A549 (cell line): Measurements from ENCODE around the gene MROH7. TPM values are rescaled to one million over a fixed set of nuclear protein-coding genes. Genes with fewer than 3 reads are reported as not detected.

Experiments used
- ATAC-seq, 2 experiments: fragments of 200-7000 bp in 1 of 2; fragments of >200 bp in 1 of 2; cut with Nextera tagmentation in 1 of 2; cut with Tn5 transposase in 1 of 2; 3 replicates each; pipeline versions ENCODE4 v1.8.0 to v1.9.1; 2018 to 2020; ENCODE audit warnings: mild to moderate bottlenecking in 1 of 2, moderate library complexity in 1 of 2
- CTCF ChIA-PET: fragments of 300-600 bp; sonication (Branson Sonifier 250); formaldehyde crosslinking; extraction: SDS; loops from one replicate; lab custom pipeline; 2021; ENCODE audit warnings: antibody characterized with exemption, inconsistent platforms; lab: Yijun Ruan, JAX
- POLR2A ChIA-PET: fragments of 350-600 bp; formaldehyde crosslinking; extraction: SDS; loops from one replicate; lab custom pipeline; 2021; ENCODE audit warnings: antibody characterized with exemption, inconsistent platforms; lab: Yijun Ruan, JAX
- DNase-seq, 2 experiments: peaks; one replicate each; pipeline versions ENCODE4 v3.0.0 to v3.0.0-alpha.2; 2011 to 2016; ENCODE audit warnings: low read depth in 1 of 2, low spot score in 1 of 2
- FAIRE-seq: peaks from 2 replicates; lab custom pipeline; 2011; peaks lifted over from hg19 to GRCh38; lab: Jason Lieb, UNC
- H3K27ac ChIP-seq, 2 experiments: fragments of >200 bp; sonication (Bioruptor Twin); formaldehyde crosslinking; 3 replicates each; pipeline ENCODE4 v1.5.1; 2016 to 2017
- H3K4me1 ChIP-seq: fragments of >200 bp; sonication (Bioruptor Twin); formaldehyde crosslinking; 3 replicates; pipeline ENCODE4 v1.6.1; 2016
- H3K4me2 ChIP-seq: fragments of >200 bp; sonication (Bioruptor Twin); formaldehyde crosslinking; 3 replicates; pipeline ENCODE4 v1.6.1; 2016
- H3K4me3 ChIP-seq: fragments of >200 bp; sonication (Bioruptor Twin); formaldehyde crosslinking; 3 replicates; pipeline ENCODE4 v1.5.1; 2016
- H3K9me3 ChIP-seq: fragments of >200 bp; sonication (Bioruptor Twin); formaldehyde crosslinking; 3 replicates; pipeline ENCODE4 v1.6.1; 2016
- ATOH8 ChIP-seq: fragments of 250-450 bp; sonication (Bioruptor Pico); IDR thresholded peaks from 2 replicates; pipeline ENCODE4 v1.5.0; 2020; ENCODE audit warnings: low read depth, mild to moderate bottlenecking, moderate library complexity
- CBX8 ChIP-seq: fragments of 200-600 bp; sonication (generic); IDR thresholded peaks from 2 replicates; pipeline ENCODE4 v1.6.1; 2016
- E2F6 ChIP-seq: IDR thresholded peaks from 2 replicates; pipeline ENCODE4 v1.6.1; 2012; ENCODE audit warnings: low read depth, borderline replicate concordance
- GATA3 ChIP-seq: IDR thresholded peaks from 2 replicates; pipeline ENCODE4 v1.6.1; 2012; ENCODE audit warnings: borderline replicate concordance
- HDAC2 ChIP-seq: fragments of 200-600 bp; sonication (generic); IDR thresholded peaks from 2 replicates; pipeline ENCODE4 v1.6.1; 2016
- HEYL ChIP-seq: fragments of 250-450 bp; sonication (Bioruptor Pico); IDR thresholded peaks from 2 replicates; pipeline ENCODE4 v1.8.0; 2021; ENCODE audit warnings: mild to moderate bottlenecking, moderate library complexity
- HOXB13 ChIP-seq: fragments of 250-450 bp; sonication (Bioruptor Pico); IDR thresholded peaks from 2 replicates; pipeline ENCODE4 v1.5.0; 2020; ENCODE audit warnings: low read depth, mild to moderate bottlenecking, moderate library complexity
- JUN ChIP-seq, 2 experiments: fragments of >200 bp; sonication (Bioruptor Twin); formaldehyde crosslinking; IDR thresholded peaks; 2 replicates in 1 of 2; 3 replicates in 1 of 2; pipeline ENCODE4 v1.6.1; 2016 to 2017
- JUNB ChIP-seq: fragments of >200 bp; sonication (Bioruptor Twin); formaldehyde crosslinking; IDR thresholded peaks from 2 replicates; pipeline ENCODE4 v1.6.1; 2016
- NFE2L2 ChIP-seq: fragments of 150-350 bp; conservative IDR thresholded peaks from 2 replicates; pipeline ENCODE4 v1.6.1; 2014; ENCODE audit warnings: low read length
- PBX3 ChIP-seq: IDR thresholded peaks from 2 replicates; pipeline ENCODE4 v1.6.1; 2012
- POLR2AphosphoS2 ChIP-seq: conservative IDR thresholded peaks from 2 replicates; pipeline ENCODE4 v1.6.1; 2012; ENCODE audit warnings: low read length, improper control_type of control experiment, inconsistent platforms
- RARB ChIP-seq: fragments of 250-450 bp; sonication (Bioruptor Pico); IDR thresholded peaks from 2 replicates; pipeline ENCODE4 v1.8.0; 2021; ENCODE audit warnings: mild to moderate bottlenecking, moderate library complexity
- RCOR1 ChIP-seq: fragments of 150-350 bp; IDR thresholded peaks from 2 replicates; pipeline ENCODE4 v1.6.1; 2014; ENCODE audit warnings: antibody characterized with exemption, low read length, low read depth
- RFX5 ChIP-seq: fragments of 450-650 bp; IDR thresholded peaks from 2 replicates; pipeline ENCODE4 v1.7.1; 2014; ENCODE audit warnings: antibody characterized with exemption, mild to moderate bottlenecking, moderate library complexity
- RNF2 ChIP-seq: fragments of 200-600 bp; sonication (generic); IDR thresholded peaks from 2 replicates; pipeline ENCODE4 v1.6.1; 2016; ENCODE audit warnings: low read depth, mild to moderate bottlenecking, antibody characterized with exemption, moderate library complexity, borderline replicate concordance
- SMC3 ChIP-seq: fragments of >200 bp; sonication (Bioruptor Twin); formaldehyde crosslinking; IDR thresholded peaks from 3 replicates; pipeline ENCODE4 v1.6.1; 2018; ENCODE audit warnings: inconsistent platforms
- SREBF2 ChIP-seq: fragments of 450-650 bp; IDR thresholded peaks from 2 replicates; pipeline ENCODE4 v1.6.1; 2014; ENCODE audit warnings: mild to moderate bottlenecking, moderate library complexity
- TFCP2L1 ChIP-seq: fragments of 250-450 bp; sonication (Bioruptor Pico); IDR thresholded peaks from 2 replicates; pipeline ENCODE4 v1.5.0; 2021; ENCODE audit warnings: mild to moderate bottlenecking
- ZC3H11A ChIP-seq: fragments of 450-650 bp; IDR thresholded peaks from 2 replicates; pipeline ENCODE4 v1.6.1; 2014; ENCODE audit warnings: antibody characterized with exemption, mild to moderate bottlenecking
- ZFP36 ChIP-seq: fragments of 450-650 bp; IDR thresholded peaks from 2 replicates; pipeline ENCODE4 v1.6.1; 2014; ENCODE audit warnings: borderline replicate concordance; ENCODE audit not compliant: partially characterized antibody
- ZNF302 ChIP-seq: fragments of 250-450 bp; sonication (Bioruptor Pico); IDR thresholded peaks from 2 replicates; pipeline ENCODE4 v1.9.0; 2021; ENCODE audit warnings: inconsistent platforms, mild to moderate bottlenecking, moderate library complexity
- WGBS: methylation state at CpG from one replicate; pipeline ENCODE4 v1.1.6; 2017; ENCODE audit errors: missing lambda C conversion rate; 5-methylcytosine and 5-hydroxymethylcytosine counted together
- polyA plus RNA-seq, 4 experiments: library from polyadenylated mRNA; depleted of rRNA in 3 of 4; stranded (reverse); fragments of >200 nt; fragmentation: RNase III in 1 of 4; extraction: RNeasy Plus Mini Kit Qiagen cat#74134 plus additional on column Dnase treatment in 1 of 4; gene quantifications; 2 replicates in 3 of 4; 3 replicates in 1 of 4; pipeline ENCODE4 v1.2.3, GENCODE V29; 2011 to 2017
- TF ChIP-seq, protein P1 (sequence below): IDR thresholded peaks from 2 replicates; pipeline ENCODE4 v1.6.1; 2012

Gene MROH7
- polyA plus RNA-seq, 2 of the 4 experiments (the other 2 are of a cell fraction): not detected

DNA sequence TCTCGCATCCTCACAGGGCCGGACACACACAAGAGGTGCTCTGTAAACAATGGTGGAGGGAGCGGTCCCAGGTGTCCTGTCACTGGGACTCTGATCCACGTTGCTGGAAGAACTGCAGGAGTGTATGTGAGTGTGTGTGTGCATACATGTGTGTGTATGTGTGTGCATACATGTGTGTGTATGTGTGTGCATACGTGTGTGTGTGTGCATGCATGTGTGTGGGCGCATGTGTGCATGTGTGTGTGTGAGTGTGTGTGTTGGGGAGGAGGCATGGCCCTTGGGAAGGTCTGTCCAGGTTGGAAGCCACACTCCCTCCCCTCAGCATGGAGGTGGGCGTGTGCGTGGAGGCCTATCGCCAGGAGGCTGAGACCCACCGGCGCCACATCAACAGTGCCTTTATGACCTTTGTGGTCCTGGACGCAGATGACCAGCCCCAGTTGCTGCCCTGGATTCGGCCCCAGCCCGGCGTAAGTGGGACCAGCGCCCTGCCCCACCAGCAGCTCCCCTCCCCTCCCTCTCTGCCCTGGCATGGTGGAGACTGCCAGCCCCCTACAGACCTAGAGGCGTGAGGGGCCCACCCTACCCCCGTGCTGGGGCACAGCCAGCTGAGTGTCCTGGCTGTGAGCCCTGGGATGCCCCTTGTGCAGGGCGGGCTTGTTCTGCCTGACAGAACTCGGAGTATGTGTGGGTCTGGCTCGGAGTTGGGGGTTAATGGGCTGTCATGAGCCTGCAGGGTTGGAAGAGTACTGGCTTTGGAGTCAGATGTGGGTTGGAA, 40.5 kb upstream of the MROH7 start:
- ChIA-PET CTCF (interaction anchor here (0.6 kb wide), 1 partner anchor 37 kb away, joined by 3 read pairs; no protein-coding TSS in a partner anchor), POLR2A (interaction anchor here (0.6 kb wide), 1 partner anchor 205 kb away, joined by 4 read pairs; no protein-coding TSS in a partner anchor)
- no peak overlapping the region for H3K27ac ChIP-seq
- no peaks in the 10 kb centered on the region for H3K4me1 ChIP-seq
- ATAC-seq (no peak), DNase-seq (no peak), FAIRE-seq (no peak)
- no peak for TF ChIP-seq E2F6
- no peak for TF ChIP-seq ZFP36
- no peak for TF ChIP-seq SMC3
- no peak for TF ChIP-seq PBX3
- TF ChIP-seq, protein P1, sequence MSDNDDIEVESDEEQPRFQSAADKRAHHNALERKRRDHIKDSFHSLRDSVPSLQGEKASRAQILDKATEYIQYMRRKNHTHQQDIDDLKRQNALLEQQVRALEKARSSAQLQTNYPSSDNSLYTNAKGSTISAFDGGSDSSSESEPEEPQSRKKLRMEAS: no peak
- TF ChIP-seq CBX8: no peak
- TF ChIP-seq ZC3H11A: no peak
- no peak for TF ChIP-seq SREBF2
- TF ChIP-seq ZNF302 (CRISPR knock-in tag): no peak
- no peak for TF ChIP-seq RCOR1
- TF ChIP-seq, all 56 proteins: peak for 0
- Histone ChIP-seq H3K4me3 (no peak overlapping the region), H3K4me2 (no peak overlapping the region), H3K9me3 (no peaks in the 10 kb centered on the region)
- WGBS: 84% methylated on average over 12 of the region's 21 CpGs

DNA sequence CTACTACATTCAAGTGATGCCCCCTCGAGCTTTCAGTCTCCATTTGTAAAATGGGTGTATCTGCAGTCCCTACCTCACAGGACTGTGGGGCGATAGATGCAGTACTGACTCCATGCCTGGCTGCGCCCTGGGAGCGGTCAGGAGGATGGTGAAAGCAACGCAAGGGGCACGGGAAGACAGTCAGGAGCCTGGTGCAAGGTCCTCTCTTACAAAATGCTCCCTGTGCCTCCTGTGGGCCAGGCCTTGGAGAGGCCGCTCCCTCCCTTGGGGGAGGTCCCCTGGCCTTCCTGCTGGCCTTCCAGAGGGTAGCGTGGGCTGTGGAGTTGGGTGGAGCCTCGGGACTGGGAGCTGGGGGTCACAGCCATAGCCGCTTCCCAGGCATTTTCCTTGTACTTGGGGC, 39.9 kb upstream of the MROH7 start:
- no peak for DNase-seq
- H3K27ac ChIP-seq: no peak overlapping the region
- ATAC-seq: no peak
- TF ChIP-seq JUN (IDR thresholded peaks at IDR 0.05): no peak
- no peak for TF ChIP-seq NFE2L2
- no peak for TF ChIP-seq E2F6
- no peak for TF ChIP-seq TFCP2L1
- TF ChIP-seq HOXB13 (CRISPR knock-in tag): no peak
- no peak for TF ChIP-seq ATOH8 (CRISPR knock-in tag)
- no peak for TF ChIP-seq RARB
- no peak for TF ChIP-seq RFX5
- no peak for TF ChIP-seq HEYL (CRISPR knock-in tag)
- no peak for TF ChIP-seq RNF2
- TF ChIP-seq JUNB: no peak
- no peak for TF ChIP-seq HDAC2
- no peak for TF ChIP-seq PBX3
- no peak for TF ChIP-seq SMC3
- no peak for TF ChIP-seq GATA3
- TF ChIP-seq POLR2AphosphoS2: no peak
- WGBS: 79% methylated on average over 7 of the region's 10 CpGs
- no peak for FAIRE-seq
- H3K4me1 ChIP-seq: no peaks in the 10 kb centered on the region
- no peak overlapping the region for H3K4me3 ChIP-seq
- POLR2A ChIA-PET: no interaction called here
- no peaks in the 10 kb centered on the region for H3K9me3 ChIP-seq
- H3K4me2 ChIP-seq: no peak overlapping the region
- CTCF ChIA-PET: no interaction called here
